IPS DF 6.9 (cell line): Measurements from ENCODE around the gene TMEM222.

Experiments
- DNase-seq: peaks from one replicate; pipeline ENCODE4 v3.0.0-alpha.2; 2013; ENCODE audit warnings: low read depth, low spot score
- H3K27ac ChIP-seq: one replicate; pipeline ENCODE4 v1.5.1; 2013; ENCODE audit warnings: low read length, control low read depth
- H3K27me3 ChIP-seq: 2 replicates; pipeline ENCODE4 v1.6.1; 2013; ENCODE audit warnings: mild to moderate bottlenecking, low read length; ENCODE audit not compliant: control insufficient read depth, insufficient read depth
- H3K36me3 ChIP-seq: 2 replicates; pipeline ENCODE4 v1.6.1; 2013; ENCODE audit warnings: low read length; ENCODE audit not compliant: control insufficient read depth, insufficient read depth
- H3K4me1 ChIP-seq: 2 replicates; pipeline ENCODE4 v1.6.1; 2013; ENCODE audit warnings: low read length; ENCODE audit not compliant: control insufficient read depth, insufficient read depth
- H3K4me3 ChIP-seq: 2 replicates; pipeline ENCODE4 v1.5.1; 2013; ENCODE audit warnings: mild to moderate bottlenecking, low read length
- H3K9me3 ChIP-seq: 2 replicates; pipeline ENCODE4 v1.6.1; 2013; ENCODE audit warnings: low read length, inconsistent platforms; ENCODE audit not compliant: control insufficient read depth, insufficient read depth
- WGBS: extraction: QIAGEN DNeasy Blood & Tissue Kit; methylation state at CpG from one replicate; pipeline ENCODE4 v1.1.7; 2013; ENCODE audit warnings: mixed read lengths, missing lambda C conversion rate; ENCODE audit not compliant: insufficient read length, insufficient coverage; 5-methylcytosine and 5-hydroxymethylcytosine counted together

The TMEM222 gene

GRCh38 chr1:27306892-27307761, 14.8 kb upstream of the TMEM222 start:
- no peak overlapping the region for H3K27ac ChIP-seq
- no peaks in the 10 kb centered on the region for H3K27me3 ChIP-seq
- H3K36me3 ChIP-seq = no peaks in the 10 kb centered on the region
- no peaks in the 10 kb centered on the region for H3K9me3 ChIP-seq
- peaks cover 9% of the 10 kb centered on the region for H3K4me1 ChIP-seq
- no CpG with 5 or more reads among the region's 11 CpGs for WGBS
- DNase-seq = no peak
- no peak overlapping the region for H3K4me3 ChIP-seq

- H3K27me3 ChIP-seq = no peaks in the 10 kb centered on the region
- H3K4me1 ChIP-seq = peaks cover 9% of the 10 kb centered on the region
- DNase-seq = no peak
- H3K36me3 ChIP-seq = no peaks in the 10 kb centered on the region
- H3K4me3 ChIP-seq = no peak overlapping the region
- no CpG with 5 or more reads among the region's 6 CpGs for WGBS
- H3K9me3 ChIP-seq = no peaks in the 10 kb centered on the region
- H3K27ac ChIP-seq = no peak overlapping the region
Measured at GRCh38 chr1:27307874-27308598, 13.9 kb upstream of the TMEM222 start.

GRCh38 chr1:27314169-27314568, 7.8 kb upstream of the TMEM222 start:
- no peak for DNase-seq
- Histone ChIP-seq H3K27ac (no peak overlapping the region), H3K4me3 (no peak overlapping the region), H3K4me1 (no peaks in the 10 kb centered on the region), H3K27me3 (no peaks in the 10 kb centered on the region), H3K36me3 (no peaks in the 10 kb centered on the region), H3K9me3 (no peaks in the 10 kb centered on the region)
- no CpG with 5 or more reads among the region's 3 CpGs for WGBS

GRCh38 chr1:27314737-27315136, 7.2 kb upstream of the TMEM222 start:
- no peaks in the 10 kb centered on the region for H3K36me3 ChIP-seq
- H3K9me3 ChIP-seq = no peaks in the 10 kb centered on the region
- H3K27ac ChIP-seq = no peak overlapping the region
- WGBS = no CpG with 5 or more reads among the region's 2 CpGs
- H3K4me1 ChIP-seq = no peaks in the 10 kb centered on the region
- H3K27me3 ChIP-seq = no peaks in the 10 kb centered on the region
- no peak for DNase-seq
- H3K4me3 ChIP-seq = no peak overlapping the region

- Histone ChIP-seq H3K36me3 (no peaks in the 10 kb centered on the region), H3K9me3 (no peaks in the 10 kb centered on the region), H3K4me1 (no peaks in the 10 kb centered on the region), H3K27ac (no peak overlapping the region), H3K27me3 (no peaks in the 10 kb centered on the region), H3K4me3 (no peak overlapping the region)
- no CpG with 5 or more reads among the region's 5 CpGs for WGBS
- DNase-seq = no peak
Measured at GRCh38 chr1:27316860-27317259, 5.1 kb upstream of the TMEM222 start.

- no CpG with 5 or more reads among the region's 4 CpGs for WGBS
- Histone ChIP-seq H3K27me3 (no peaks in the 10 kb centered on the region), H3K27ac (no peak overlapping the region), H3K4me3 (no peak overlapping the region), H3K9me3 (no peaks in the 10 kb centered on the region), H3K4me1 (no peaks in the 10 kb centered on the region), H3K36me3 (no peaks in the 10 kb centered on the region)
- no peak for DNase-seq
Measured at GRCh38 chr1:27318136-27318535, 3.8 kb upstream of the TMEM222 start.

- WGBS = no CpG with 5 or more reads among the region's 1 CpG
- Histone ChIP-seq H3K4me3 (no peak overlapping the region), H3K9me3 (no peaks in the 10 kb centered on the region), H3K4me1 (no peaks in the 10 kb centered on the region), H3K27me3 (no peaks in the 10 kb centered on the region), H3K27ac (no peak overlapping the region), H3K36me3 (no peaks in the 10 kb centered on the region)
- no peak for DNase-seq
Measured at GRCh38 chr1:27318596-27318995, 3.4 kb upstream of the TMEM222 start.

- WGBS = no CpG with 5 or more reads among the region's 10 CpGs
- Histone ChIP-seq H3K27me3 (no peaks in the 10 kb centered on the region), H3K36me3 (peaks cover 9% of the 10 kb centered on the region; the same call in 1 of the 2 replicates), H3K27ac (no peak overlapping the region), H3K4me1 (no peaks in the 10 kb centered on the region), H3K9me3 (no peaks in the 10 kb centered on the region), H3K4me3 (peak overlapping the region; percentile 93)
- no peak for DNase-seq
Measured at GRCh38 chr1:27322569-27323240, 742 bp downstream of the TMEM222 start.

GRCh38 chr1:27325286-27325685, 3.3 kb downstream of the TMEM222 start:
- Histone ChIP-seq H3K27ac (no peak overlapping the region), H3K9me3 (no peaks in the 10 kb centered on the region), H3K36me3 (peaks cover 9% of the 10 kb centered on the region; the same call in 1 of the 2 replicates), H3K4me3 (no peak overlapping the region), H3K4me1 (no peaks in the 10 kb centered on the region), H3K27me3 (no peaks in the 10 kb centered on the region)
- no peak for DNase-seq
- no CpG with 5 or more reads among the region's 15 CpGs for WGBS

- no peaks in the 10 kb centered on the region for H3K27me3 ChIP-seq
- no peaks in the 10 kb centered on the region for H3K4me1 ChIP-seq
- no peak overlapping the region for H3K27ac ChIP-seq
- WGBS = no CpG with 5 or more reads among the region's 5 CpGs
- no peak for DNase-seq
- H3K4me3 ChIP-seq = no peak overlapping the region
- H3K36me3 ChIP-seq = peaks cover 15% of the 10 kb centered on the region; the same call in 1 of the 2 replicates
- no peaks in the 10 kb centered on the region for H3K9me3 ChIP-seq
Measured at GRCh38 chr1:27327964-27328363, 6.0 kb downstream of the TMEM222 start.
